ENCODE data around the gene ACR. TPM values are rescaled to one million over a fixed set of nuclear protein-coding genes. Genes with fewer than 3 reads are reported as not detected.

ACR gene
- total and polyA plus RNA-seq, 2 of the 4 experiments (the other 2 are of a cell fraction) = not detected

GRCh38 chr22:50688448-50688847 is 49.6 kb upstream of the ACR start:
- CTCF ChIA-PET = no interaction called here
- H4K5ac ChIP-seq (ENCODE audit: low read depth, low read length) = no peak overlapping the region
- no peak overlapping the region for H3K56ac ChIP-seq (ENCODE audit: extremely low read depth, insufficient read depth, low read length)
- H3K27ac ChIP-seq (ENCODE audit: insufficient read depth, low read length) = no peak overlapping the region
- WGBS, 2 experiments (ENCODE audit: extremely low coverage in 2 of 2, insufficient read length in 1 of 2) = 50% methylated on average over 1 of the region's 5 CpGs; no CpG with 5 or more reads in 1 of the 2 experiments
- H2BK20ac ChIP-seq (ENCODE audit: low read depth, low read length) = no peak overlapping the region
- dilution Hi-C loops (cut with HindIII; ENCODE audit: low sequenced_read_pairs, unreplicated experiment) (no loop called here), intact Hi-C loops (cut with micrococcal nuclease) (no loop called here), in situ Hi-C loops (cut with MboI; ENCODE audit: low sequenced_read_pairs) (no loop called here)
- H4K8ac ChIP-seq (ENCODE audit: low read depth in 2 of 2, low read length in 2 of 2) = no peak overlapping the region
- H2AFZ ChIP-seq (replicated peaks; ENCODE audit: low read length, poor library complexity) = no peak overlapping the region
- H3K4ac ChIP-seq (ENCODE audit: low read depth, low read length) = no peak overlapping the region
- no peak overlapping the region for H3K18ac ChIP-seq (ENCODE audit: low read depth, low read length)
- BruUV-seq (replicated peaks) = no TSS peak
- no peaks in the 10 kb centered on the region for H3K79me1 ChIP-seq (ENCODE audit: low read depth in 1 of 2, low read length in 2 of 2)
- H3K23ac ChIP-seq (ENCODE audit: low read depth, low read length) = no peak overlapping the region
- no peaks in the 10 kb centered on the region for H3K36me3 ChIP-seq (ENCODE audit: control insufficient read depth, insufficient read depth, low read length)
- H3K4me3 ChIP-seq (ENCODE audit: insufficient read depth, low read depth, low read length) = no peak overlapping the region
- H3K14ac ChIP-seq (replicated peaks; ENCODE audit: low read depth, low read length) = no peak overlapping the region
- no peak overlapping the region for H3K9ac ChIP-seq (ENCODE audit: low read depth, low read length)
- no peaks in the 10 kb centered on the region for H4K20me1 ChIP-seq (ENCODE audit: insufficient read depth, low read length)
- H3K27me3 ChIP-seq (ENCODE audit: control insufficient read depth, insufficient read depth, low read length) = peaks cover 6% of the 10 kb centered on the region
- ATAC-seq (ENCODE audit: low read depth) = no peak
- POLR2A ChIA-PET (ENCODE audit: unreplicated experiment) = no interaction called here
- no peak for TF ChIP-seq RCOR1 (IDR thresholded peaks at IDR 0.05; ENCODE audit: insufficient replicate concordance, low read length)
- TF ChIP-seq RAD21 (IDR thresholded peaks at IDR 0.05; ENCODE audit: low read length) = no peak
- no peak for TF ChIP-seq ELK1 (IDR thresholded peaks at IDR 0.05; ENCODE audit: borderline replicate concordance, low read depth, low read length)
- TF ChIP-seq, protein P1, sequence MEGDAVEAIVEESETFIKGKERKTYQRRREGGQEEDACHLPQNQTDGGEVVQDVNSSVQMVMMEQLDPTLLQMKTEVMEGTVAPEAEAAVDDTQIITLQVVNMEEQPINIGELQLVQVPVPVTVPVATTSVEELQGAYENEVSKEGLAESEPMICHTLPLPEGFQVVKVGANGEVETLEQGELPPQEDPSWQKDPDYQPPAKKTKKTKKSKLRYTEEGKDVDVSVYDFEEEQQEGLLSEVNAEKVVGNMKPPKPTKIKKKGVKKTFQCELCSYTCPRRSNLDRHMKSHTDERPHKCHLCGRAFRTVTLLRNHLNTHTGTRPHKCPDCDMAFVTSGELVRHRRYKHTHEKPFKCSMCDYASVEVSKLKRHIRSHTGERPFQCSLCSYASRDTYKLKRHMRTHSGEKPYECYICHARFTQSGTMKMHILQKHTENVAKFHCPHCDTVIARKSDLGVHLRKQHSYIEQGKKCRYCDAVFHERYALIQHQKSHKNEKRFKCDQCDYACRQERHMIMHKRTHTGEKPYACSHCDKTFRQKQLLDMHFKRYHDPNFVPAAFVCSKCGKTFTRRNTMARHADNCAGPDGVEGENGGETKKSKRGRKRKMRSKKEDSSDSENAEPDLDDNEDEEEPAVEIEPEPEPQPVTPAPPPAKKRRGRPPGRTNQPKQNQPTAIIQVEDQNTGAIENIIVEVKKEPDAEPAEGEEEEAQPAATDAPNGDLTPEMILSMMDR (conservative IDR thresholded peaks at IDR 0.05; ENCODE audit: low read depth, low read length) = no peak
- TF ChIP-seq, protein P2, sequence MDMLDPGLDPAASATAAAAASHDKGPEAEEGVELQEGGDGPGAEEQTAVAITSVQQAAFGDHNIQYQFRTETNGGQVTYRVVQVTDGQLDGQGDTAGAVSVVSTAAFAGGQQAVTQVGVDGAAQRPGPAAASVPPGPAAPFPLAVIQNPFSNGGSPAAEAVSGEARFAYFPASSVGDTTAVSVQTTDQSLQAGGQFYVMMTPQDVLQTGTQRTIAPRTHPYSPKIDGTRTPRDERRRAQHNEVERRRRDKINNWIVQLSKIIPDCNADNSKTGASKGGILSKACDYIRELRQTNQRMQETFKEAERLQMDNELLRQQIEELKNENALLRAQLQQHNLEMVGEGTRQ (IDR thresholded peaks at IDR 0.05; ENCODE audit: low read depth, low read length) = no peak
- TF ChIP-seq POLR2A (IDR thresholded peaks at IDR 0.05; ENCODE audit: low read depth, low read length) = no peak
- TF ChIP-seq NFE2L2 (IDR thresholded peaks at IDR 0.05; ENCODE audit: low read depth, low read length) = no peak
- TF ChIP-seq SMC3 (IDR thresholded peaks at IDR 0.05; ENCODE audit: low read depth, low read length) = no peak
- TF ChIP-seq MXI1 (IDR thresholded peaks at IDR 0.05; ENCODE audit: borderline replicate concordance, low read depth, low read length) = no peak
- no peak for TF ChIP-seq FOS (IDR thresholded peaks at IDR 0.05; ENCODE audit: low read depth, low read length)
- no peak for TF ChIP-seq RFX5 (IDR thresholded peaks at IDR 0.05; ENCODE audit: low read depth, low read length)
- no peak overlapping the region for H2BK5ac ChIP-seq (ENCODE audit: low read depth, low read length, poor library complexity, severe bottlenecking)
- H2BK15ac ChIP-seq (ENCODE audit: low read depth, low read length) = no peak overlapping the region
- no peaks in the 10 kb centered on the region for H3K9me1 ChIP-seq (ENCODE audit: insufficient read depth, low read length)
- no peak overlapping the region for H4K91ac ChIP-seq (ENCODE audit: insufficient read depth, low read depth, low read length)
- no peak overlapping the region for H3K4me2 ChIP-seq (ENCODE audit: low read depth, low read length)
- no peak overlapping the region for H2AK5ac ChIP-seq (ENCODE audit: low read depth, low read length)
- no peak for DNase-seq
- H3K4me1 ChIP-seq (ENCODE audit: control insufficient read depth, insufficient read depth, low read length) = no peaks in the 10 kb centered on the region
- no peaks in the 10 kb centered on the region for H3K9me3 ChIP-seq (ENCODE audit: control insufficient read depth, insufficient read depth, low read length)
- no peak overlapping the region for H2AK9ac ChIP-seq (replicated peaks; ENCODE audit: low read depth, low read length, poor library complexity)
- H2BK120ac ChIP-seq (ENCODE audit: low read depth, low read length) = no peak overlapping the region

Measured in IMR-90 (cell line).